GM21723 (cell line): Measurements from ENCODE around the gene NXPE3.

ENCODE experiments used
- ATAC-seq: cut with Tn5 transposase; IDR thresholded peaks from one replicate; pipeline ENCODE4 v1.9.1; 2021; ENCODE audit warnings: mild to moderate bottlenecking, moderate library complexity; ENCODE audit not compliant: unreplicated experiment

NXPE3 gene

GRCh38 chr3:101873619-101874018 lies 94.6 kb downstream of the NXPE3 start:
- no peak for ATAC-seq

GRCh38 chr3:101876142-101876541 lies 97.1 kb downstream of the NXPE3 start:
- no peak for ATAC-seq
